ENCODE results near the gene NAA10. TPM values are rescaled to one million over a fixed set of nuclear protein-coding genes. Genes with fewer than 3 reads are reported as not detected.

The NAA10 gene
- total and polyA plus RNA-seq, 2 donors from 2014 or later = 79.3 to 120 TPM

GRCh38 chrX:153901753-153902140, 33.1 kb downstream of the NAA10 start:
- peaks cover 0 to 8% (median 0%) of the 10 kb centered on the region in 3 donors for H3K4me1 ChIP-seq (ENCODE audit: control insufficient read depth in 2 of 3, insufficient read depth in 2 of 3, low read depth in 1 of 3, low read length in 3 of 3)
- no peak for TF ChIP-seq CTCF (IDR thresholded peaks at IDR 0.05; ENCODE audit: borderline replicate concordance, extremely low read depth, insufficient read depth)
- H3K36me3 ChIP-seq (ENCODE audit: control insufficient read depth in 2 of 3, insufficient read depth in 3 of 3, low read length in 3 of 3) = no peaks in the 10 kb centered on the region
- no peaks in the 10 kb centered on the region for H3K27me3 ChIP-seq (ENCODE audit: control insufficient read depth, insufficient read depth, low read length)
- no peak overlapping the region for H3K9ac ChIP-seq (ENCODE audit: low read length in 3 of 3)
- peak in 1 of 5 donors; percentile 30 for DNase-seq
- H3K27ac ChIP-seq (ENCODE audit: low read depth in 2 of 2, low read length in 2 of 2) = no peak overlapping the region
- intact Hi-C loops (cut with DNase I) = no loop called here
- no peak for FAIRE-seq
- H3K9me3 ChIP-seq (ENCODE audit: control insufficient read depth in 2 of 3, insufficient read depth in 1 of 3, low read length in 3 of 3) = no peaks in the 10 kb centered on the region
- H3K4me3 ChIP-seq (ENCODE audit: low read length in 3 of 3) = no peak overlapping the region

GRCh38 chrX:153900831-153901752, 33.7 kb downstream of the NAA10 start:
- TF ChIP-seq CTCF (IDR thresholded peaks at IDR 0.05; ENCODE audit: borderline replicate concordance, extremely low read depth, insufficient read depth) = no peak
- no peaks in the 10 kb centered on the region for H3K9me3 ChIP-seq (ENCODE audit: control insufficient read depth in 2 of 3, insufficient read depth in 1 of 3, low read length in 3 of 3)
- peak overlapping the region in 1 of 2 donors; percentile 3 for H3K27ac ChIP-seq (ENCODE audit: low read depth in 2 of 2, low read length in 2 of 2)
- peaks cover 0 to 8% (median 0%) of the 10 kb centered on the region in 3 donors for H3K4me1 ChIP-seq (ENCODE audit: control insufficient read depth in 2 of 3, insufficient read depth in 2 of 3, low read depth in 1 of 3, low read length in 3 of 3)
- intact Hi-C loops (cut with DNase I) = no loop called here
- no peak overlapping the region for H3K4me3 ChIP-seq (ENCODE audit: low read length in 3 of 3)
- H3K27me3 ChIP-seq (ENCODE audit: control insufficient read depth, insufficient read depth, low read length) = no peaks in the 10 kb centered on the region
- H3K36me3 ChIP-seq (ENCODE audit: control insufficient read depth in 2 of 3, insufficient read depth in 3 of 3, low read length in 3 of 3) = no peaks in the 10 kb centered on the region
- no peak overlapping the region for H3K9ac ChIP-seq (ENCODE audit: low read length in 3 of 3)
- DNase-seq = peak in 3 of 5 donors; percentile 45 to 54 (median 49)
- FAIRE-seq = peak; percentile 49

GRCh38 chrX:153897899-153898298, 36.9 kb downstream of the NAA10 start:
- Histone ChIP-seq H3K4me3 (ENCODE audit: low read length in 3 of 3) (no peak overlapping the region), H3K4me1 (ENCODE audit: control insufficient read depth in 2 of 3, insufficient read depth in 2 of 3, low read depth in 1 of 3, low read length in 3 of 3) (peaks cover 0 to 4% (median 0%) of the 10 kb centered on the region in 3 donors), H3K27me3 (ENCODE audit: control insufficient read depth, insufficient read depth, low read length) (no peaks in the 10 kb centered on the region), H3K27ac (ENCODE audit: low read depth in 2 of 2, low read length in 2 of 2) (no peak overlapping the region), H3K9ac (ENCODE audit: low read length in 3 of 3) (no peak overlapping the region), H3K36me3 (ENCODE audit: control insufficient read depth in 2 of 3, insufficient read depth in 3 of 3, low read length in 3 of 3) (no peaks in the 10 kb centered on the region), H3K9me3 (ENCODE audit: control insufficient read depth in 2 of 3, insufficient read depth in 1 of 3, low read length in 3 of 3) (no peaks in the 10 kb centered on the region)
- no peak for TF ChIP-seq CTCF (IDR thresholded peaks at IDR 0.05; ENCODE audit: borderline replicate concordance, extremely low read depth, insufficient read depth)
- DNase-seq (no peak), FAIRE-seq (no peak)
- intact Hi-C loops (cut with DNase I) = no loop called here

Data from kidney (tissue), 14 donors.